ENCODE results near the gene TAT.

TAT gene

DNA sequence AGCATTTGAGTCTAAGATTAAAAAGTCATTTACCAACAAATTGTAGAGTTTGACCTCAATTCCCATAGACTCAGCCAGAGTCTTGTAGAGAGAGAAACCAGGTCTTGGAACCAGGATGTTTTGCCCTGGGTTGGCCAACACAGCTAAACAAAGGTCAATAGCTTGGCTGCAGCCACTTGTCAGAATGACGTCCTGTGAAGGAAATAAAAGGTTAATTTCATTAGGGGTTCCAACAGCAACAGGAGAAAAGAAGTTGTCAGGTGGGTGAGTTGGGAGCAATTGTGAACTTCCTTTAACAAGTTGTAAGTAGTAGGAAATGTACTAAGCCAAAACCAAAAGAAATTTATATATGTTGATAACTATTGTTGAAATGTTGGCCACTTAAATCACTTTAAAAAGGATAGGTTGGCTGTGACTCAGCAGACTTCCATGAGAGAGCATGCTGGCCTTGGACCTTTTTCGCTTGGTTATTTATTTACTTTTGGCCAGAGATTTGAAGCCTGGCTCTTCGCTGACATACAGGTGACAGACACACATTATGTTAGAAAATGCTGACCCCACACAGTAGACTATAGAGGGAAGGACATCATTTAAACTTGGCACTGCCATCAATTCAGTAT is 4.3 kb downstream of the TAT start:
- Histone ChIP-seq H3K4me1 (ENCODE audit: control insufficient read depth, insufficient read depth, low read length) (no peaks in the 10 kb centered on the region), H3K9me3 (ENCODE audit: control insufficient read depth, insufficient read depth, low read depth, low read length) (no peaks in the 10 kb centered on the region), H3K4me3 (ENCODE audit: low read depth, low read length) (no peak overlapping the region), H3K27ac (ENCODE audit: extremely low read depth, low read depth, low read length) (no peak overlapping the region), H3K36me3 (ENCODE audit: control insufficient read depth in 2 of 2, insufficient read depth in 1 of 2, low read length in 2 of 2) (no peaks in the 10 kb centered on the region)
- POLR2A ChIA-PET: no interaction called here
- CTCF ChIA-PET: interaction anchor here (0.6 to 1.1 kb wide), 3 partner anchors 38 to 493 kb away, joined by 3 to 8 read pairs (median 3); no protein-coding TSS in a partner anchor
- TF ChIP-seq, protein P1, sequence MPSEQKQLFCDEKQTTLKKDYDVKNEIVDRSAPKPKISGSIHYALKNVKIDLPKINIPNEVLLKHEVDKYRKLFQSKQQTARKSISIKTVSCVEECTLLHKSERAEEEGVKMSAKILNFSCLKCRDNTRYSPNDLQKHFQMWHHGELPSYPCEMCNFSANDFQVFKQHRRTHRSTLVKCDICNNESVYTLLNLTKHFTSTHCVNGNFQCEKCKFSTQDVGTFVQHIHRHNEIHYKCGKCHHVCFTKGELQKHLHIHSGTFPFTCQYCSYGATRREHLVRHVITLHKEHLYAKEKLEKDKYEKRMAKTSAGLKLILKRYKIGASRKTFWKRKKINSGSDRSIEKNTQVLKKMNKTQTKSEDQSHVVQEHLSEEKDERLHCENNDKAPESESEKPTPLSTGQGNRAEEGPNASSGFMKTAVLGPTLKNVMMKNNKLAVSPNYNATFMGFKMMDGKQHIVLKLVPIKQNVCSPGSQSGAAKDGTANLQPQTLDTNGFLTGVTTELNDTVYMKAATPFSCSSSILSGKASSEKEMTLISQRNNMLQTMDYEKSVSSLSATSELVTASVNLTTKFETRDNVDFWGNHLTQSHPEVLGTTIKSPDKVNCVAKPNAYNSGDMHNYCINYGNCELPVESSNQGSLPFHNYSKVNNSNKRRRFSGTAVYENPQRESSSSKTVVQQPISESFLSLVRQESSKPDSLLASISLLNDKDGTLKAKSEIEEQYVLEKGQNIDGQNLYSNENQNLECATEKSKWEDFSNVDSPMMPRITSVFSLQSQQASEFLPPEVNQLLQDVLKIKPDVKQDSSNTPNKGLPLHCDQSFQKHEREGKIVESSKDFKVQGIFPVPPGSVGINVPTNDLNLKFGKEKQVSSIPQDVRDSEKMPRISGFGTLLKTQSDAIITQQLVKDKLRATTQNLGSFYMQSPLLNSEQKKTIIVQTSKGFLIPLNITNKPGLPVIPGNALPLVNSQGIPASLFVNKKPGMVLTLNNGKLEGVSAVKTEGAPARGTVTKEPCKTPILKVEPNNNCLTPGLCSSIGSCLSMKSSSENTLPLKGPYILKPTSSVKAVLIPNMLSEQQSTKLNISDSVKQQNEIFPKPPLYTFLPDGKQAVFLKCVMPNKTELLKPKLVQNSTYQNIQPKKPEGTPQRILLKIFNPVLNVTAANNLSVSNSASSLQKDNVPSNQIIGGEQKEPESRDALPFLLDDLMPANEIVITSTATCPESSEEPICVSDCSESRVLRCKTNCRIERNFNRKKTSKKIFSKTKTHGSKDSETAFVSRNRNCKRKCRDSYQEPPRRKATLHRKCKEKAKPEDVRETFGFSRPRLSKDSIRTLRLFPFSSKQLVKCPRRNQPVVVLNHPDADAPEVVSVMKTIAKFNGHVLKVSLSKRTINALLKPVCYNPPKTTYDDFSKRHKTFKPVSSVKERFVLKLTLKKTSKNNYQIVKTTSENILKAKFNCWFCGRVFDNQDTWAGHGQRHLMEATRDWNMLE (tag by site-specific recombination; conservative IDR thresholded peaks at IDR 0.05; ENCODE audit: low read depth): no peak
- TF ChIP-seq, protein P2, sequence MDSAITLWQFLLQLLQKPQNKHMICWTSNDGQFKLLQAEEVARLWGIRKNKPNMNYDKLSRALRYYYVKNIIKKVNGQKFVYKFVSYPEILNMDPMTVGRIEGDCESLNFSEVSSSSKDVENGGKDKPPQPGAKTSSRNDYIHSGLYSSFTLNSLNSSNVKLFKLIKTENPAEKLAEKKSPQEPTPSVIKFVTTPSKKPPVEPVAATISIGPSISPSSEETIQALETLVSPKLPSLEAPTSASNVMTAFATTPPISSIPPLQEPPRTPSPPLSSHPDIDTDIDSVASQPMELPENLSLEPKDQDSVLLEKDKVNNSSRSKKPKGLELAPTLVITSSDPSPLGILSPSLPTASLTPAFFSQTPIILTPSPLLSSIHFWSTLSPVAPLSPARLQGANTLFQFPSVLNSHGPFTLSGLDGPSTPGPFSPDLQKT (IDR thresholded peaks at IDR 0.05; ENCODE audit: borderline replicate concordance, low read depth, low read length): no peak
- TF ChIP-seq SP2 (tag by site-specific recombination; IDR thresholded peaks at IDR 0.05): no peak
- TF ChIP-seq ZNF16 (tag by site-specific recombination; IDR thresholded peaks at IDR 0.05; ENCODE audit: low read depth): no peak
- no peak for TF ChIP-seq ZNF302 (tag by site-specific recombination; IDR thresholded peaks at IDR 0.05; ENCODE audit: low read depth)
- TF ChIP-seq SP7 (tag by site-specific recombination; IDR thresholded peaks at IDR 0.05): no peak
- TF ChIP-seq ZNF623 (tag by site-specific recombination; IDR thresholded peaks at IDR 0.05): no peak
- TF ChIP-seq ZNF677 (tag by site-specific recombination; IDR thresholded peaks at IDR 0.05): no peak
- no peak for TF ChIP-seq ZNF2 (tag by site-specific recombination; IDR thresholded peaks at IDR 0.05)
- TF ChIP-seq ZNF112 (tag by site-specific recombination; IDR thresholded peaks at IDR 0.05): no peak
- TF ChIP-seq KLF7 (tag by site-specific recombination; IDR thresholded peaks at IDR 0.05; ENCODE audit: borderline replicate concordance): no peak

GRCh38 chr16:71570144-71570543 is 6.7 kb downstream of the TAT start:
- no peak for TF ChIP-seq PATZ1 (tag by site-specific recombination; IDR thresholded peaks at IDR 0.05)
- TF ChIP-seq ZNF174 (tag by site-specific recombination; IDR thresholded peaks at IDR 0.05): no peak
- no peak for TF ChIP-seq ZNF488 (tag by site-specific recombination; IDR thresholded peaks at IDR 0.05)
- no peak for TF ChIP-seq ZBTB21 (tag by site-specific recombination; IDR thresholded peaks at IDR 0.05)
- TF ChIP-seq, protein P3, sequence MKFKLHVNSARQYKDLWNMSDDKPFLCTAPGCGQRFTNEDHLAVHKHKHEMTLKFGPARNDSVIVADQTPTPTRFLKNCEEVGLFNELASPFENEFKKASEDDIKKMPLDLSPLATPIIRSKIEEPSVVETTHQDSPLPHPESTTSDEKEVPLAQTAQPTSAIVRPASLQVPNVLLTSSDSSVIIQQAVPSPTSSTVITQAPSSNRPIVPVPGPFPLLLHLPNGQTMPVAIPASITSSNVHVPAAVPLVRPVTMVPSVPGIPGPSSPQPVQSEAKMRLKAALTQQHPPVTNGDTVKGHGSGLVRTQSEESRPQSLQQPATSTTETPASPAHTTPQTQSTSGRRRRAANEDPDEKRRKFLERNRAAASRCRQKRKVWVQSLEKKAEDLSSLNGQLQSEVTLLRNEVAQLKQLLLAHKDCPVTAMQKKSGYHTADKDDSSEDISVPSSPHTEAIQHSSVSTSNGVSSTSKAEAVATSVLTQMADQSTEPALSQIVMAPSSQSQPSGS (tag by site-specific recombination; IDR thresholded peaks at IDR 0.05; ENCODE audit: low read depth): no peak
- TF ChIP-seq ZNF664 (tag by site-specific recombination; IDR thresholded peaks at IDR 0.05): no peak
- TF ChIP-seq ZNF768 (tag by site-specific recombination; IDR thresholded peaks at IDR 0.05): no peak
- TF ChIP-seq PRDM1 (tag by site-specific recombination; IDR thresholded peaks at IDR 0.05): no peak
- ChIA-PET POLR2A (interaction anchor here (0.5 kb wide), 1 partner anchor 322 kb away, joined by 3 read pairs; no protein-coding TSS in a partner anchor), CTCF (interaction anchor here (1.0 to 2.2 kb wide), 2 partner anchors 34 to 41 kb away, joined by 3 to 6 read pairs; no protein-coding TSS in a partner anchor)
- no peaks in the 10 kb centered on the region for H3K36me3 ChIP-seq (ENCODE audit: control insufficient read depth in 2 of 2, insufficient read depth in 1 of 2, low read length in 2 of 2)
- H3K27ac ChIP-seq (ENCODE audit: extremely low read depth, low read depth, low read length): no peak overlapping the region
- no peaks in the 10 kb centered on the region for H3K4me1 ChIP-seq (ENCODE audit: control insufficient read depth, insufficient read depth, low read length)
- H3K4me3 ChIP-seq (ENCODE audit: low read depth, low read length): no peak overlapping the region
- H3K9me3 ChIP-seq (ENCODE audit: control insufficient read depth, insufficient read depth, low read depth, low read length): no peaks in the 10 kb centered on the region
